PC-9 (cell line): ENCODE results near the gene ZNF85.

ENCODE experiments used
- CTCF ChIP-seq: fragments of 200-600 bp; sonication (generic); conservative IDR thresholded peaks from 2 replicates; pipeline ENCODE4 v1.6.1; 2017; ENCODE audit warnings: mixed run types, antibody characterized with exemption, mild to moderate bottlenecking, moderate library complexity
- EZH2 ChIP-seq: fragments of 200-600 bp; sonication (generic); IDR thresholded peaks from 2 replicates; pipeline ENCODE4 v1.8.0; 2017; ENCODE audit warnings: antibody characterized with exemption, low read depth

GRCh38 chr19:20926796-20927195, 3.7 kb downstream of the ZNF85 start:
- TF ChIP-seq CTCF: no peak
- no peak for TF ChIP-seq EZH2
